Gastrocnemius medialis (tissue), 4 donors: ENCODE data around the gene PIK3R1. TPM values are rescaled to one million over a fixed set of nuclear protein-coding genes. Genes with fewer than 3 reads are reported as not detected.

Source experiments
- ATAC-seq, 2 donors: fragments of 150-250 bp; one replicate each; pipeline ENCODE4 v1.9.1; 2016
- DNase-seq, 2 donors: peaks; one replicate each; pipeline ENCODE4 v3.0.0-alpha.2; 2019
- H3K27ac ChIP-seq, 4 donors: fragments of 200-600 bp; sonication (generic); 1 replicate in 1 of 4; 2 replicates in 3 of 4; pipeline ENCODE4 v1.5.1; 2016 to 2018; ENCODE audit warnings: mild to moderate bottlenecking in 2 of 4, moderate library complexity in 1 of 4
- H3K27me3 ChIP-seq, 3 donors: fragments of 200-600 bp; sonication (generic) in 2 of 3; 1 replicate in 1 of 3; 2 replicates in 2 of 3; pipeline versions ENCODE4 v1.5.1 to v1.6.0; 2016 to 2019; ENCODE audit warnings: mild to moderate bottlenecking in 1 of 3, moderate library complexity in 1 of 3
- H3K36me3 ChIP-seq, 2 donors: fragments of 200-600 bp; sonication (generic) in 1 of 2; one replicate each; pipeline ENCODE4 v1.5.1; 2017 to 2018
- H3K4me1 ChIP-seq, 2 donors: fragments of 200-600 bp; sonication (generic) in 1 of 2; one replicate each; pipeline ENCODE4 v1.5.1; 2016 to 2017; ENCODE audit warnings: mild to moderate bottlenecking in 2 of 2
- H3K4me3 ChIP-seq, 4 donors: fragments of 200-600 bp; sonication (generic) in 3 of 4; 1 replicate in 1 of 4; 2 replicates in 3 of 4; pipeline ENCODE4 v1.5.1; 2016 to 2019; ENCODE audit warnings: mild to moderate bottlenecking in 2 of 4
- H3K9me3 ChIP-seq, 3 donors: fragments of 200-600 bp; sonication (generic) in 2 of 3; 1 replicate in 1 of 3; 2 replicates in 2 of 3; pipeline ENCODE4 v1.5.1; 2016 to 2019
- POLR2A ChIP-seq, 2 donors: fragments of 450-650 bp; IDR thresholded peaks; one replicate each; pipeline ENCODE4 v1.6.1; 2017; ENCODE audit warnings: antibody characterized with exemption in 2 of 2, mild to moderate bottlenecking in 2 of 2, moderate library complexity in 2 of 2
- in situ Hi-C, 4 donors: fragments of 200-750 bp; cut with MboI; loops; one replicate each; pipeline versions ENCODE4 v1.15.0 to v1.8.0; 2017; ENCODE audit warnings: low sequenced_read_pairs in 4 of 4
- intact Hi-C: fragments of 100-400 bp; cut with DNase I; formaldehyde crosslinking; loops from one replicate; pipeline ENCODE4 v1.15.1; 2023; ENCODE audit warnings: low total_unique reads
- total RNA-seq, 4 donors: library from RNA; depleted of rRNA; stranded (reverse); fragments of >200 nt; gene quantifications; one replicate each; pipeline versions ENCODE4 v1.1.0 to v1.2.3, GENCODE V29; 2016
- TF ChIP-seq, protein P1 (sequence below), 5 experiments: fragments of 450-650 bp in 3 of 5; fragments of 200-600 bp in 2 of 5; sonication (generic) in 2 of 5; IDR thresholded peaks in 4 of 5; conservative IDR thresholded peaks in 1 of 5; 1 replicate in 4 of 5; 2 replicates in 1 of 5; pipeline ENCODE4 v1.5.1; 2016 to 2019; ENCODE audit warnings: antibody characterized with exemption in 5 of 5, mild to moderate bottlenecking in 3 of 5, moderate library complexity in 3 of 5

The PIK3R1 gene
- total RNA-seq, 4 donors from 2014 or later: 87.2 to 129 (median 100) TPM

DNA sequence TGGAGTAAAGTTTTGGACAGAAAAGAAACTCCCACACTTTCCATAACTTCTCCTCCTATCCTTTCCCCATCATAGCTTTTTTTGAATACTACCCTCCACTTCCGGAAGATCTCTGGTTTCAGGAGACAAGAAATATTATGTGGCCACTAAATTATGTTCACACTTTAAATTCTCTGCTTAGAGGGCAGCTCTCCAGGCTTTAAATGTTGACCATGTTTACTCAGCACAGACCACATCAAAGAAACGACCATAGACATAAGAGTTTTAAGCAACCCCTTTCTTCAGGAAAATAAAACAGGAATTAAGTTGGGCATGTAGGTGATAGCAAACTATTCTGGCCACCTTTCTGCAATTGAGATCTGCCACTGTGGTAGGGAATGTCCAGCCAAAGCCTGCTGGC is 97.8 kb downstream of the PIK3R1 start:
- Histone ChIP-seq H3K9me3 (no peaks in the 10 kb centered on the region), H3K27me3 (no peaks in the 10 kb centered on the region), H3K27ac (no peak overlapping the region), H3K4me3 (no peak overlapping the region), H3K4me1 (no peaks in the 10 kb centered on the region), H3K36me3 (no peaks in the 10 kb centered on the region)
- TF ChIP-seq, protein P1, sequence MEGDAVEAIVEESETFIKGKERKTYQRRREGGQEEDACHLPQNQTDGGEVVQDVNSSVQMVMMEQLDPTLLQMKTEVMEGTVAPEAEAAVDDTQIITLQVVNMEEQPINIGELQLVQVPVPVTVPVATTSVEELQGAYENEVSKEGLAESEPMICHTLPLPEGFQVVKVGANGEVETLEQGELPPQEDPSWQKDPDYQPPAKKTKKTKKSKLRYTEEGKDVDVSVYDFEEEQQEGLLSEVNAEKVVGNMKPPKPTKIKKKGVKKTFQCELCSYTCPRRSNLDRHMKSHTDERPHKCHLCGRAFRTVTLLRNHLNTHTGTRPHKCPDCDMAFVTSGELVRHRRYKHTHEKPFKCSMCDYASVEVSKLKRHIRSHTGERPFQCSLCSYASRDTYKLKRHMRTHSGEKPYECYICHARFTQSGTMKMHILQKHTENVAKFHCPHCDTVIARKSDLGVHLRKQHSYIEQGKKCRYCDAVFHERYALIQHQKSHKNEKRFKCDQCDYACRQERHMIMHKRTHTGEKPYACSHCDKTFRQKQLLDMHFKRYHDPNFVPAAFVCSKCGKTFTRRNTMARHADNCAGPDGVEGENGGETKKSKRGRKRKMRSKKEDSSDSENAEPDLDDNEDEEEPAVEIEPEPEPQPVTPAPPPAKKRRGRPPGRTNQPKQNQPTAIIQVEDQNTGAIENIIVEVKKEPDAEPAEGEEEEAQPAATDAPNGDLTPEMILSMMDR (IDR thresholded peaks at IDR 0.05 in 4 of 5, conservative IDR thresholded peaks at IDR 0.05 in 1 of 5): no peak
- TF ChIP-seq POLR2A (IDR thresholded peaks at IDR 0.05): no peak
- no peak for DNase-seq
- no peak for ATAC-seq
- in situ Hi-C loops (no loop called here), intact Hi-C loops (no loop called here)

DNA sequence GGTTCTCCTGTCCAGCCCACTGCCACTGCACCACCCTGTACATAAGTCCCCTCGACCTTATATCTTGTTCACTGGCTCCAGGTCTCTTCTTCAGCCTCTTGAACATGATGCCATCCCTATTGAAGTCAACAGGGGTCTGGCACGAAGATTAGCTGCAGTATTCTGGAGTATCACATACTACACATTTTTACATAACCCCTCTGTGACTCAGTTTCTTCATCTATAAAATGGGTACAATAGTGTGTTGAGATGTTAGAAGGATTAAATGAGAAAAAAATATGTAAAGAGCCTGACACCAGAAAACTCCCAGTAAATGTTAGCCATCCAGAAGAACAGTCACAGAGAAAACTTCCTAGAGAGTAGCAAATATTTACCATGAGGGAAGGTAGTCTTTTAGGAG is 98.9 kb downstream of the PIK3R1 start:
- H3K27me3 ChIP-seq: no peaks in the 10 kb centered on the region
- in situ Hi-C loops (no loop called here), intact Hi-C loops (no loop called here)
- H3K27ac ChIP-seq: no peak overlapping the region
- H3K4me3 ChIP-seq: no peak overlapping the region
- H3K36me3 ChIP-seq: no peaks in the 10 kb centered on the region
- no peak for DNase-seq
- H3K9me3 ChIP-seq: no peaks in the 10 kb centered on the region
- no peak for TF ChIP-seq POLR2A (IDR thresholded peaks at IDR 0.05)
- TF ChIP-seq, protein P1 (IDR thresholded peaks at IDR 0.05 in 4 of 5, conservative IDR thresholded peaks at IDR 0.05 in 1 of 5): no peak
- no peak for ATAC-seq
- no peaks in the 10 kb centered on the region for H3K4me1 ChIP-seq

DNA sequence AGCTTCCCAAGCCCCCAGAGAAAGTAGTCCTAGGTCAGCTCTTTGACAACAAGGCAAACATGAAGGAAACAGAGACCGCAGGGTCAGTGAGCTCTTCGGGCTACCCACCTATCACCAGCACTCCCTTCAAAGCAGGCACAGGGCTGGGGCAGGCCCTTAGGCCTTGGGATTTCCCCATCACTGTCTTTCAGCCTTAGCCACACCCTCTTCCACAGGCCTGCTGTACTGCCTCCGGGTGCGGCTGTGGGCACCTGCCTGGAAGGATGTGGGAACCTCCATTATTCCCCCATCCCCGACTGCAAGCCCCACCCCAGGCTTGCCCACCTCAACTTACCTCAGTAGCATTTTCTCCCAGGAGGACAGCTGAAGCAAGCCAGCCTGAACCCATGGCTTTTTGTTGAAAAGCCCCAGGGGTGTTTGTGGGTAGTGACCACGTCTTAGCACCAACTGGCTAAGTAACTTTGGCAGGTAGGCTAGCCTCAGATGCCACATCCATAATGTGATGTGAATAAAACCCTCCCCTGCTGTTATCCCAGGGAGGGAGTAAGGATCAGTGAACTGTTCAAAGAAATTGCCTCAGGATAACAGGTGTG is 100.2 kb downstream of the PIK3R1 start:
- H3K9me3 ChIP-seq: no peaks in the 10 kb centered on the region
- H3K27ac ChIP-seq: no peak overlapping the region
- no peaks in the 10 kb centered on the region for H3K27me3 ChIP-seq
- H3K4me3 ChIP-seq: no peak overlapping the region
- intact Hi-C loops (no loop called here), in situ Hi-C loops (no loop called here)
- no peaks in the 10 kb centered on the region for H3K36me3 ChIP-seq
- DNase-seq: no peak
- H3K4me1 ChIP-seq: no peaks in the 10 kb centered on the region
- ATAC-seq: no peak
- TF ChIP-seq, protein P1 (IDR thresholded peaks at IDR 0.05 in 4 of 5, conservative IDR thresholded peaks at IDR 0.05 in 1 of 5): no peak
- no peak for TF ChIP-seq POLR2A (IDR thresholded peaks at IDR 0.05)

DNA sequence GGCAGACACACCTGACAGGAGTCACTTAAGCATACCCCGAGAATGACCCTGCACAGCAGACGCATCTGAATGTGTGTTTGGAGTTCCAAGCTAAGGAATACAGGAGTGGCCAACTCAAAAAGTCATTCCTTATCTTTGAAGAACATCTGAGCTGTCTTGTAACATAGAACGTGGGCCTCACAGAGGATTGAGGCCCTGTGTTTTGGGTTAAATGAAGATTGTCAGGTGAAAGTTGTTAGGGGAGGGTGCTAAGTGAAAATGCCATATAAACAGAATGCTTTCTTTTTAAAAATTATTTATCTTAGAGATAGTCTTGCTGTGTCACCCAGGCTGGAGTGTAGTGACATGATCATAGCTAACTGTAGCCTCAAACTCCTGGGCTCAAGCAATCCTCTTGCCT is 100.9 kb downstream of the PIK3R1 start:
- no peaks in the 10 kb centered on the region for H3K9me3 ChIP-seq
- H3K4me3 ChIP-seq: no peak overlapping the region
- H3K27me3 ChIP-seq: no peaks in the 10 kb centered on the region
- no peaks in the 10 kb centered on the region for H3K4me1 ChIP-seq
- in situ Hi-C loops (no loop called here), intact Hi-C loops (no loop called here)
- no peak for ATAC-seq
- H3K27ac ChIP-seq: no peak overlapping the region
- TF ChIP-seq POLR2A (IDR thresholded peaks at IDR 0.05): no peak
- DNase-seq: no peak
- H3K36me3 ChIP-seq: no peaks in the 10 kb centered on the region

DNA sequence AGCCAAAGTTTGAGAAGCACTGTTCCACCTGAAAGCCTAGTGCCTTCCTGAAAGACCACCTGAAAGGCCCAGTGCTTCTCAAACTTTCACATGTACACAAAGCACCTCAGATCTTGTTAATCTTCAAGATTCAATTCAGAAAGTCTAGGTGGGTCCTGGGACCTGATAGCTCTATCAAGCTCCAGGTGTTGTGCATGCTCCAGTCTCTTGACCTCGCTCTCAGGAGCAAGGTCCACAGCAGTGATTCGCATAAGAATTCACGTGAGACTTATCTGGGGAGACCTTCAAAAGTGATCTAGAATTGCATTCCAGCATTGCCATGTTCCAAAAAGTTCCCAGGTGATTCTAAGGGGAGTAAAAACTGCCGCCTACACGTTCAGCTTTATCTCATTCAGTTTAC is 102.1 kb downstream of the PIK3R1 start:
- no peak overlapping the region for H3K4me3 ChIP-seq
- no peak overlapping the region for H3K27ac ChIP-seq
- no peaks in the 10 kb centered on the region for H3K36me3 ChIP-seq
- TF ChIP-seq POLR2A (IDR thresholded peaks at IDR 0.05): no peak
- TF ChIP-seq, protein P1 (IDR thresholded peaks at IDR 0.05 in 4 of 5, conservative IDR thresholded peaks at IDR 0.05 in 1 of 5): no peak
- intact Hi-C loops: no loop called here
- H3K9me3 ChIP-seq: no peaks in the 10 kb centered on the region
- no peak for ATAC-seq
- no peaks in the 10 kb centered on the region for H3K27me3 ChIP-seq
- no peak for DNase-seq
- in situ Hi-C loops: no loop called here
- no peaks in the 10 kb centered on the region for H3K4me1 ChIP-seq
